Osteocyte (in vitro differentiated cells): ENCODE results near the gene MACC1. TPM values are rescaled to one million over a fixed set of nuclear protein-coding genes. Genes with fewer than 3 reads are reported as not detected.

Experiments
- DNase-seq: peaks from one replicate; pipeline ENCODE4 v3.0.0; 2021; ENCODE audit warnings: mixed read lengths; ENCODE audit not compliant: unreplicated experiment; ENCODE audit errors: extremely low spot score
- H3K27ac Mint-ChIP-seq: one replicate; pipeline ENCODE4 v1.8.0; 2021; ENCODE audit warnings: mild to moderate bottlenecking, mixed read lengths; ENCODE audit not compliant: unreplicated experiment
- H3K27me3 Mint-ChIP-seq: one replicate; pipeline ENCODE4 v1.8.0; 2021; ENCODE audit warnings: mixed read lengths; ENCODE audit not compliant: unreplicated experiment
- H3K36me3 Mint-ChIP-seq: one replicate; pipeline ENCODE4 v1.8.0; 2021; ENCODE audit warnings: mixed read lengths; ENCODE audit not compliant: unreplicated experiment
- H3K4me1 Mint-ChIP-seq: one replicate; pipeline ENCODE4 v1.8.0; 2021; ENCODE audit warnings: mixed read lengths; ENCODE audit not compliant: unreplicated experiment
- H3K4me3 Mint-ChIP-seq: one replicate; pipeline ENCODE4 v1.8.0; 2021; ENCODE audit warnings: mild to moderate bottlenecking, moderate library complexity, mixed read lengths; ENCODE audit not compliant: unreplicated experiment
- H3K9me3 Mint-ChIP-seq: one replicate; pipeline ENCODE4 v1.8.0; 2021; ENCODE audit warnings: mixed read lengths; ENCODE audit not compliant: unreplicated experiment
- total RNA-seq: library from RNA; stranded (reverse); gene quantifications from 2 replicates; pipeline ENCODE4 v1.2.1, GENCODE V29; 2021
- TF ChIP-seq, protein P1 (sequence below): fragments of 200-600 bp; sonication (generic); IDR thresholded peaks from 2 replicates; pipeline ENCODE4 v1.5.0; 2021; ENCODE audit warnings: antibody characterized with exemption, mild to moderate bottlenecking, moderate library complexity

MACC1 gene
- total RNA-seq, 1 donor from 2014 or later: not detected

DNA sequence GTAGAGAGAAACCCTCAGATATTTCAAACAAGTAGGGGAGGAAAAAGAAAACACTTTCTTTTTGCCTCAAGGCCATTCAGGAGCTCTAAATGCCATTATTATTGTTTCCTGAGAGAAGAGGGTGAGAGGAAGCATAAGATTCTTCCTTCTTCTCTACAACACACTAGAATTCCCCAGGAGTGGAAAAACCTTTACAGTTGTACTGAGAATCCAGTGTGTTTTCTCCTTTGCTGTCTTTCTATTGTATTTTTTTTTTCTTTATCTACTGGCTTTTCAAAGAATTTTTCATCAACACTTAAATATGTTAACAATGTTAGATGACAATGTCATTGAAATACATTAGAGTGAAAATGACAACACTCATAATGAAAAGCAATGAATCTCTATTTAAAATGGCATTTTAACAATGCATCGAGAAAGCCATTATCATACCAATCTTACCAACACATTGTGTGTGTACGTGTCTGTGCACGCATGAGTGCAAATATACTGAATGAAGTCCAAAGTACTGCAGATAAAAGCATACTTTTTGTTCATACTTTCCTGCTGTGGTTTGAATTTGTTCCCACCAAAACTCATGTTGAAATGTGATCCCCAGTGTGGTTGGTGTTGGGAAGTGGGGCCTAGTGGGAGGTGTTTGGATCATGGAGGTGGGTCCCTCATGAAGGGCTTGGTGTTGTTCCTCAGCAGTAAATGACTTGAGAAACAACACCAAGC, 24.2 kb upstream of the MACC1 start:
- no peak for DNase-seq
- TF ChIP-seq, protein P1, sequence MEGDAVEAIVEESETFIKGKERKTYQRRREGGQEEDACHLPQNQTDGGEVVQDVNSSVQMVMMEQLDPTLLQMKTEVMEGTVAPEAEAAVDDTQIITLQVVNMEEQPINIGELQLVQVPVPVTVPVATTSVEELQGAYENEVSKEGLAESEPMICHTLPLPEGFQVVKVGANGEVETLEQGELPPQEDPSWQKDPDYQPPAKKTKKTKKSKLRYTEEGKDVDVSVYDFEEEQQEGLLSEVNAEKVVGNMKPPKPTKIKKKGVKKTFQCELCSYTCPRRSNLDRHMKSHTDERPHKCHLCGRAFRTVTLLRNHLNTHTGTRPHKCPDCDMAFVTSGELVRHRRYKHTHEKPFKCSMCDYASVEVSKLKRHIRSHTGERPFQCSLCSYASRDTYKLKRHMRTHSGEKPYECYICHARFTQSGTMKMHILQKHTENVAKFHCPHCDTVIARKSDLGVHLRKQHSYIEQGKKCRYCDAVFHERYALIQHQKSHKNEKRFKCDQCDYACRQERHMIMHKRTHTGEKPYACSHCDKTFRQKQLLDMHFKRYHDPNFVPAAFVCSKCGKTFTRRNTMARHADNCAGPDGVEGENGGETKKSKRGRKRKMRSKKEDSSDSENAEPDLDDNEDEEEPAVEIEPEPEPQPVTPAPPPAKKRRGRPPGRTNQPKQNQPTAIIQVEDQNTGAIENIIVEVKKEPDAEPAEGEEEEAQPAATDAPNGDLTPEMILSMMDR: no peak
- Mint-ChIP-seq H3K36me3 (no peaks in the 10 kb centered on the region), H3K4me3 (no peak overlapping the region), H3K27me3 (no peaks in the 10 kb centered on the region), H3K9me3 (no peaks in the 10 kb centered on the region), H3K27ac (peak overlapping the region; percentile 69), H3K4me1 (peaks cover 19% of the 10 kb centered on the region)

DNA sequence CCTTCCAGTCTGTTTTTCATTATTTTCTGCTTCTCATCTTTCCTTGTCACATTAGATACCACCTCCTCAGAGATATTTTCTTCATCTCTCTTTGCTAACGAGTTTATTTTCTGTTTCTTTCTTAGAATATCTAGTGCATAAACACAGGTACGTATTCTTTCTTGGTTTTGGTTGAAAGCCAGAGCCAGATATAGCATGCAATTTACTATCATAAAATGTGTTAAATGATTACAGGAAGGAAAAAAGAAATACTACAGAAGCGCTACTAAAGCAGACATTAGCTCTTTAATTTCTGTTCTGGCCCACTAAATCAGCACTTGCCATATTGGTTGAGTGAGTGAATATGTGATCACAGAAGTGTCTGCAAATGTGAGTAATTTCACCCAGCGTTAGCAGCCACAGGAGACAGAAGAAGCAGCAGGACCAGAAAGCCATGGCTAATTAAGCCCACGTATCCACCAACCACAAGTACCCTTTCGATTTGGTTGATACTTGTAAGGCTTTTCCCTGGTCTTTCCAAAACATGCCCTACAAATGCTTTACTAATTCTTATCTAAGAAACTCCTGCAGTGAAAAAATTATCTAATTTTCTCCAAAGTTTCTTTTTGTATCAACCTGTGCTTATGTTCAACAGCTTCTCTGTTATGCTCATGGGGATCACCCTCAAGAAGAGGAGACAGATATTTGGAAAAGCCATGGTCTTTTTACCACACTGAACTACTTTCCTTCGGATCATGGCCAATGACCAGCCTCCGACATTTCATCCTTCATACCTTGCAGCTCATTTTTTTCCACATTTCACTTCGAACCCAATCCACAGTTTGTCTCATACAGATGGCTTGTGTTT, 23.1 kb upstream of the MACC1 start:
- DNase-seq: no peak
- H3K4me1 Mint-ChIP-seq: peaks cover 19% of the 10 kb centered on the region
- H3K27me3 Mint-ChIP-seq: no peaks in the 10 kb centered on the region
- H3K4me3 Mint-ChIP-seq: no peak overlapping the region
- no peaks in the 10 kb centered on the region for H3K36me3 Mint-ChIP-seq
- H3K9me3 Mint-ChIP-seq: no peaks in the 10 kb centered on the region
- TF ChIP-seq, protein P1: no peak
- no peak overlapping the region for H3K27ac Mint-ChIP-seq

DNA sequence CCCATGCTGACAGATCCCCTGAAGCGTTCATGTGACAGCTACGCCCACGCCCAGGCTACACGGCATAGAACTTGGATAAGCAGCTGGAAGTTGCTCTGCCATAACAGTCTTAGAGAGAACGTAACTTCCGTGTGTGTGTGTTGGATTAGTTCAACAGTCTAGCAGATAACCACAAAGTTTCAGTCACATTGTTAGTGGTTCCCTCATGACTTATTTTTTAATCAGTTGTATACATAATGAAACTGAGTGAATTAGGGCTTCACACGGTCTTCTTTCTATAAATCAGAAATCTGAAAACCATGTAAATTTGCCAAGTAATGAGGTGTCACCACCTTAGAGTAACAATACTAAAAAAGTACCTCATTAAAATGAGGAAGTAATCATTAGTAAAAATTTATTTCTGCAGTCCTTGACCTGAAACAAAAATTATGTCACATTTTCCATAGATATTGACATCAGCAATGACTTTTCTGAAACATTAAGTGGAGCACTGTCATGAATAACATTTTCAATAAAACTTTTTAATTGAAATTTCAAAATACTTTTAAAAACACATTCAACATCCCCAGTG, 21.7 kb upstream of the MACC1 start:
- H3K4me3 Mint-ChIP-seq: no peak overlapping the region

DNA sequence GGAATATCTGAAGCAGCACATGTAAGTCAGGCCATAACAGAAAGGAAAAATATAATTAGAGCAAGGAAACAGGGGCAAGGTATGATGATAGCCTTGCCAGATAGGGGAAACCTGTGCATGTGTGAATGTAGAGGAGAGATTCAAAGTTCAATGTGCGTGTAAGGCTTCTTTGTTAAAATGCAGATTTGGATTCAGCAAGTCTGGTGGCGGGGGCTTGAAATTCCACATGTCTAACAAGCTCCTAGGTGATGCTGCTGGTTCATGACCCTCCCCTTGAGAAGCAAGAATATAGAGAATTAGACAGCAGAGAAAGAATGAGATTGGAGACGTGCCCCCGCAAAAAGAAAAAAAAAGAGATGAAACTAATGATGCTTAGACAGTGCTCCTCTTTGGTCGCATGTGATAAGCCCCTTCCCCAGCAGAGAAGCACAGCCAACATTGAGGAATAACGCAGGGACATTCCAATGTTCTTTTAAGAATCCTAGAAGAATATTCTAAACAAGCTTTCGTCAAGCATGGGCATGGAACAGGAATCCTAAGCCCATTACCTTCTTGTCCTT, 21.1 kb upstream of the MACC1 start:
- TF ChIP-seq, protein P1: no peak
- Mint-ChIP-seq H3K4me3 (no peak overlapping the region), H3K27me3 (no peaks in the 10 kb centered on the region), H3K4me1 (peaks cover 19% of the 10 kb centered on the region), H3K36me3 (no peaks in the 10 kb centered on the region), H3K27ac (no peak overlapping the region), H3K9me3 (no peaks in the 10 kb centered on the region)
- DNase-seq: no peak

More for the DNA sequence above, 21.7 kb upstream of the MACC1 start:
- H3K9me3 Mint-ChIP-seq: no peaks in the 10 kb centered on the region
- H3K4me1 Mint-ChIP-seq: peaks cover 19% of the 10 kb centered on the region
- no peak for DNase-seq
- no peak overlapping the region for H3K27ac Mint-ChIP-seq
- no peaks in the 10 kb centered on the region for H3K36me3 Mint-ChIP-seq
- H3K27me3 Mint-ChIP-seq: no peaks in the 10 kb centered on the region
- TF ChIP-seq, protein P1: no peak
